ENCODE measurements around the gene SYTL4. TPM values are rescaled to one million over a fixed set of nuclear protein-coding genes. Genes with fewer than 3 reads are reported as not detected.

Gene SYTL4
- total RNA-seq, 1 experiment from 2014 or later: 0.30 TPM

GRCh38 chrX:100650841-100651240, 81.1 kb downstream of the SYTL4 start:
- H3K27ac ChIP-seq (ENCODE audit: low read length): no peak overlapping the region
- no peaks in the 10 kb centered on the region for H3K27me3 ChIP-seq (ENCODE audit: low read length)
- no peak overlapping the region for H2AFZ ChIP-seq (ENCODE audit: low read length)
- H4K20me1 ChIP-seq (ENCODE audit: insufficient read depth, low read depth, low read length): no peaks in the 10 kb centered on the region
- H3K9ac ChIP-seq (ENCODE audit: low read length): no peak overlapping the region
- H3K4me2 ChIP-seq (ENCODE audit: low read depth, low read length, poor library complexity, severe bottlenecking): no peak overlapping the region
- DNase-seq: no peak
- no peak overlapping the region for H3K4me3 ChIP-seq (ENCODE audit: low read length)
- no peaks in the 10 kb centered on the region for H3K9me2 ChIP-seq (replicated peaks; ENCODE audit: insufficient read depth, low read length)
- no peaks in the 10 kb centered on the region for H3K9me3 ChIP-seq (ENCODE audit: low read length)
- H3K4me1 ChIP-seq (ENCODE audit: low read length): peaks cover 11% of the 10 kb centered on the region
- H3K79me2 ChIP-seq (ENCODE audit: low read length): no peaks in the 10 kb centered on the region
- no peaks in the 10 kb centered on the region for H3K36me3 ChIP-seq (ENCODE audit: insufficient read depth, low read length)

- H3K36me3 ChIP-seq (ENCODE audit: insufficient read depth, low read length): no peaks in the 10 kb centered on the region
- H3K9me3 ChIP-seq (ENCODE audit: low read length): no peaks in the 10 kb centered on the region
- no peak overlapping the region for H3K4me3 ChIP-seq (ENCODE audit: low read length)
- H4K20me1 ChIP-seq (ENCODE audit: insufficient read depth, low read depth, low read length): no peaks in the 10 kb centered on the region
- H3K27me3 ChIP-seq (ENCODE audit: low read length): no peaks in the 10 kb centered on the region
- H3K79me2 ChIP-seq (ENCODE audit: low read length): no peaks in the 10 kb centered on the region
- H3K4me2 ChIP-seq (ENCODE audit: low read depth, low read length, poor library complexity, severe bottlenecking): no peak overlapping the region
- no peak overlapping the region for H2AFZ ChIP-seq (ENCODE audit: low read length)
- H3K27ac ChIP-seq (ENCODE audit: low read length): no peak overlapping the region
- H3K9ac ChIP-seq (ENCODE audit: low read length): no peak overlapping the region
- no peaks in the 10 kb centered on the region for H3K9me2 ChIP-seq (replicated peaks; ENCODE audit: insufficient read depth, low read length)
- H3K4me1 ChIP-seq (ENCODE audit: low read length): peaks cover 13% of the 10 kb centered on the region
- no peak for DNase-seq
These were observed 82.2 kb downstream of the SYTL4 start for GRCh38 chrX:100649550-100650356.

GRCh38 chrX:100648458-100649417, 83.2 kb downstream of the SYTL4 start:
- no peak overlapping the region for H3K27ac ChIP-seq (ENCODE audit: low read length)
- H3K9me2 ChIP-seq (replicated peaks; ENCODE audit: insufficient read depth, low read length): no peaks in the 10 kb centered on the region
- H3K4me2 ChIP-seq (ENCODE audit: low read depth, low read length, poor library complexity, severe bottlenecking): no peak overlapping the region
- no peaks in the 10 kb centered on the region for H4K20me1 ChIP-seq (ENCODE audit: insufficient read depth, low read depth, low read length)
- no peaks in the 10 kb centered on the region for H3K79me2 ChIP-seq (ENCODE audit: low read length)
- no peak overlapping the region for H3K9ac ChIP-seq (ENCODE audit: low read length)
- no peaks in the 10 kb centered on the region for H3K27me3 ChIP-seq (ENCODE audit: low read length)
- no peaks in the 10 kb centered on the region for H3K9me3 ChIP-seq (ENCODE audit: low read length)
- H3K4me3 ChIP-seq (ENCODE audit: low read length): no peak overlapping the region
- H3K4me1 ChIP-seq (ENCODE audit: low read length): peaks cover 13% of the 10 kb centered on the region
- H2AFZ ChIP-seq (ENCODE audit: low read length): no peak overlapping the region
- no peaks in the 10 kb centered on the region for H3K36me3 ChIP-seq (ENCODE audit: insufficient read depth, low read length)
- DNase-seq: no peak

GRCh38 chrX:100647739-100648138, 84.2 kb downstream of the SYTL4 start:
- H3K27ac ChIP-seq (ENCODE audit: low read length): no peak overlapping the region
- no peaks in the 10 kb centered on the region for H4K20me1 ChIP-seq (ENCODE audit: insufficient read depth, low read depth, low read length)
- no peak overlapping the region for H3K9ac ChIP-seq (ENCODE audit: low read length)
- H3K9me3 ChIP-seq (ENCODE audit: low read length): no peaks in the 10 kb centered on the region
- no peaks in the 10 kb centered on the region for H3K27me3 ChIP-seq (ENCODE audit: low read length)
- peaks cover 13% of the 10 kb centered on the region for H3K4me1 ChIP-seq (ENCODE audit: low read length)
- H3K4me2 ChIP-seq (ENCODE audit: low read depth, low read length, poor library complexity, severe bottlenecking): no peak overlapping the region
- H3K79me2 ChIP-seq (ENCODE audit: low read length): no peaks in the 10 kb centered on the region
- no peak for DNase-seq
- no peaks in the 10 kb centered on the region for H3K36me3 ChIP-seq (ENCODE audit: insufficient read depth, low read length)
- no peak overlapping the region for H2AFZ ChIP-seq (ENCODE audit: low read length)
- H3K4me3 ChIP-seq (ENCODE audit: low read length): no peak overlapping the region
- no peaks in the 10 kb centered on the region for H3K9me2 ChIP-seq (replicated peaks; ENCODE audit: insufficient read depth, low read length)

GRCh38 chrX:100647095-100647494, 84.8 kb downstream of the SYTL4 start:
- Histone ChIP-seq H3K9me3 (ENCODE audit: low read length) (no peaks in the 10 kb centered on the region), H3K4me3 (ENCODE audit: low read length) (no peak overlapping the region), H3K27ac (ENCODE audit: low read length) (no peak overlapping the region), H3K4me1 (ENCODE audit: low read length) (peaks cover 13% of the 10 kb centered on the region), H3K4me2 (ENCODE audit: low read depth, low read length, poor library complexity, severe bottlenecking) (no peak overlapping the region), H3K79me2 (ENCODE audit: low read length) (no peaks in the 10 kb centered on the region), H3K9me2 (replicated peaks; ENCODE audit: insufficient read depth, low read length) (no peaks in the 10 kb centered on the region), H4K20me1 (ENCODE audit: insufficient read depth, low read depth, low read length) (no peaks in the 10 kb centered on the region), H3K27me3 (ENCODE audit: low read length) (no peaks in the 10 kb centered on the region), H3K9ac (ENCODE audit: low read length) (no peak overlapping the region), H3K36me3 (ENCODE audit: insufficient read depth, low read length) (no peaks in the 10 kb centered on the region), H2AFZ (ENCODE audit: low read length) (no peak overlapping the region)
- DNase-seq: peak; percentile 43

GRCh38 chrX:100645106-100645505, 86.8 kb downstream of the SYTL4 start:
- Histone ChIP-seq H3K4me2 (ENCODE audit: low read depth, low read length, poor library complexity, severe bottlenecking) (no peak overlapping the region), H3K9ac (ENCODE audit: low read length) (no peak overlapping the region), H3K9me2 (replicated peaks; ENCODE audit: insufficient read depth, low read length) (no peaks in the 10 kb centered on the region)

GRCh38 chrX:100643956-100644860, 87.7 kb downstream of the SYTL4 start, which contains the start of gene SRPX2:
Gene SRPX2, plus strand, starts transcription at chrX:100644199. Its CDS starts 2,124 bp downstream, at chrX:100646323.
- peaks cover 13% of the 10 kb centered on the region for H3K4me1 ChIP-seq (ENCODE audit: low read length)
- no peaks in the 10 kb centered on the region for H3K9me3 ChIP-seq (ENCODE audit: low read length)
- H3K9ac ChIP-seq (ENCODE audit: low read length): no peak within 1 kb of the TSS
- H3K9me2 ChIP-seq (replicated peaks; ENCODE audit: insufficient read depth, low read length): no peaks in the 10 kb centered on the region
- H2AFZ ChIP-seq (ENCODE audit: low read length): no peak within 1 kb of the TSS
- H3K79me2 ChIP-seq (ENCODE audit: low read length): no peaks in the 10 kb centered on the region
- H4K20me1 ChIP-seq (ENCODE audit: insufficient read depth, low read depth, low read length): no peaks in the 10 kb centered on the region
- H3K36me3 ChIP-seq (ENCODE audit: insufficient read depth, low read length): no peaks in the 10 kb centered on the region
- no peaks in the 10 kb centered on the region for H3K27me3 ChIP-seq (ENCODE audit: low read length)
- H3K27ac ChIP-seq (ENCODE audit: low read length): no peak within 1 kb of the TSS
- no peak within 1 kb of the TSS for H3K4me3 ChIP-seq (ENCODE audit: low read length)
- DNase-seq: no peak
- no peak within 1 kb of the TSS for H3K4me2 ChIP-seq (ENCODE audit: low read depth, low read length, poor library complexity, severe bottlenecking)

More at GRCh38 chrX:100645106-100645505, 86.8 kb downstream of the SYTL4 start:
- no peak for DNase-seq
- no peaks in the 10 kb centered on the region for H3K79me2 ChIP-seq (ENCODE audit: low read length)
- no peaks in the 10 kb centered on the region for H3K36me3 ChIP-seq (ENCODE audit: insufficient read depth, low read length)
- no peaks in the 10 kb centered on the region for H3K9me3 ChIP-seq (ENCODE audit: low read length)
- no peak overlapping the region for H3K27ac ChIP-seq (ENCODE audit: low read length)
- no peak overlapping the region for H2AFZ ChIP-seq (ENCODE audit: low read length)
- peaks cover 13% of the 10 kb centered on the region for H3K4me1 ChIP-seq (ENCODE audit: low read length)
- H4K20me1 ChIP-seq (ENCODE audit: insufficient read depth, low read depth, low read length): no peaks in the 10 kb centered on the region
- no peaks in the 10 kb centered on the region for H3K27me3 ChIP-seq (ENCODE audit: low read length)
- H3K4me3 ChIP-seq (ENCODE audit: low read length): no peak overlapping the region

Data from Karpas-422 (cell line).